NCI-H748 (cell line): Measurements from ENCODE around the gene ZNF182.
A peak's percentile ranks its signal among the peaks of the same experiment; 100 is the strongest.
"Not testable (repeated sequence)": the region's sequence is repeated elsewhere in the genome, so short reads cannot be mapped to it uniquely, and the experiment has no call there.

Experiments
- DNase-seq: peaks from one replicate; lab custom pipeline; 2025; ENCODE audit not compliant: unreplicated experiment; lab: John Stamatoyannopoulos, UW

Gene ZNF182

DNA sequence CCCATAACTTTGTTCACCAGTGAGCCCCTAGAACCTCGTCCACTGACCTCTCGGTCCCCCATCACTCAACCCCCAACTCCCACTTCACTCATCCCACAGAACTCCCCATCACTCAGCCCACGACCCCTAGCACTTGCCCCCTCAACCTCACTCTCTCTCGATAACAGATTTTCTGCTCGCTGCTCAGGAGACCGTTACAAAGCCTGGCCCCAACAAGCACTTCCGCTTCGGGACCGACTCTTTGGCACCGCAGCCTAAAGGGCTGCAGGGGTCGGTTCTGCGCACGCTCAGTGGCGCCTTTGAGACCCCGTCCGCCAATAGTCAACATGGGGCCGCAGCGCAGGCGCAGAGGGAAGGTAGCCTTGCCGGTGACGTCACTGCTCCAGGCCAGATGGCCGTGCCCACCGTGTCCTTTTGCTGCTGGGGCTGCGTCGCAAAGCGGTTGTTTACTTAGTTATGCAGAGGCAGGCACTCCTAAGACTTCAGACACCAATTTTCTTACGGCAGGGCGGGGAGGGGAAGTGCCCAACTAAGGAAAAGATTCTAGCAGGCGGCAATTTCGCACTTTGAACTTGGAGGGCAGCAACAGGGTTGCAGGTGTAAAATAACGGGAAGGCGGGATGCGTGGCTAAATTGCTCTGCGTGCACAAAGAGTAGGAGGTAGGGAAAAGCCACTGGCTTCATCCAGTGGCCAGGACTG lies at the start of gene ZNF182:
TSS of gene ZNF182 (minus strand) at position 232 of the 700 bp plus-strand sequence. CDS start 1,380 bp downstream, outside the sequence.
- DNase-seq: peak; percentile 94

DNA sequence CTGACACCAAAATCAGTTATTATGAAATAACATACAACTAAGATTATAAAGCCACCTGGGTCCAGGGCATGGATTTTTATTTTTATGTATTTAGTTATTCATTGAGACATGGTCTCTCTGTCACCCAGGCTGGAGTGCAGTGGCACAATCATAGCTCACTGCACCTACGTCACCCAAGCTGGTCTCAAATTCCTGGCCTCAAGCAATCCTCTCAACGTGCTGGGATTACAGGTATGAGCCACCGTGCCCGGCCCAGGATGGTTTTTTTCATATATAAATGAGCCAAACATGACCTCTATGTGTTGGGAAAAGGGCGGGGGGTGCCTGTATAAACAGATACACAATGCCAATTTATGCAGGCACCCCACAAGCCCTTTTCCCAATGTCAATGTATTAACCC lies 43.1 kb upstream of the ZNF182 start:
- no peak for DNase-seq

DNA sequence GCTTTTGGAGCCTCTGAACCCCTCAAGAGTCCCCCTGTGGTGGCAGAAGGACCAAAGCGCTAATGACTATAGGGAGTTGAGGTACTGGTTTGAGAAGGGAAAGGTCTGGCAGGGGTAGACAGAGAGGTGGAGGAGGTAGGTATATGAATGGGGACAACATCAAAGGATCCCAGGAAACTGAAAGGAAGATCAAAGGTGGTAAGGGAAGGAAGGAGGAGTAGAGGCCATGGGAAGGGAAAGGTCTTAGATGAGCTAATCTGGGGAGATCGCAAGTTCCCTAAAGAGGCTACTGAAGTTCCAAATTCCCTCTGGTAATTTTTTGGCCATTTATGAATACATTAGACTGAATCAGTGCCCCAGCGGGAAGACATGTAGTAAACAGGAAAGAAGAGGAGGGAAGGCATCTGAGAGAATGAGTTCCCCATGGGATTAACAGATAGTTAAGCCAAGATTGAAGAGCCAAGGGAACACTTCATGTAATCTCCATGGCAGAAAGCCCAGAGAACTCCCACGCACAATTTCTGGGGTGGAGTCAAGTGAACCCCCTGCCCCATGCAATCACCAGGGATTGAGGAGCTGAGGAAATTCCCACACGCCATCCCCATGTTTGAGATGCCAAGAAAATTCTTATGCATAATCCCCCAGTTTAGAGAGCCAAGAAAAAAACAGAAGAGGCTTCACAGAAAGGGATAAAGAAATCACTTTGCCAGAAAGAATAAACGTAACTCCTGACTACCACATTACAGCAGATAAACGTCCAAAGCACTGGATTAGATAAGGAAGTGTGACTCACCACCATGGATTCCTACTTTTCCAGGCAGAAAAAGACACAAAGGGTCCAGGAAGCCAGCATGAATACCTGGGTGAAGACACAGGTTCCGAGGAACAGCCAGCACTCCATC lies 41.9 kb upstream of the ZNF182 start:
- DNase-seq: no peak

DNA sequence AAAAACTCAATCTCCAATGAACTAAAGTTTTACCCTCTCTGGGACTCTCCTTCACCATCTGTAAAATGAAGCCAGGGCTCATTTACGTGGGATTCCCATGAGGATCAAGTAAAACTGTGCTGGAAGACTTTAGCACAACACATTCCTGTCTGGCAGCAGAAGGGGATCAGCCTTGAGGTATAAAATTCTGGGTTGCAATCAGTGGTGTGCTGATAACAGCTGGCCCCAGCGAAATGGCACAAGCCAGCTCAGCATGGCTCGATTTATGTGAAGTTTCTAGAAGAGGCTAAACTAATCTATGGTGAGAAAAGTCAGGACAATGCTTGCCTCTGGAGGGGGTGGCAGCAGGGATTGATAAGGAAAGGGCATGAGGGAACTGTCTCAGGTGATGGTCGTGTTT lies 39.3 kb upstream of the ZNF182 start:
- no peak for DNase-seq

DNA sequence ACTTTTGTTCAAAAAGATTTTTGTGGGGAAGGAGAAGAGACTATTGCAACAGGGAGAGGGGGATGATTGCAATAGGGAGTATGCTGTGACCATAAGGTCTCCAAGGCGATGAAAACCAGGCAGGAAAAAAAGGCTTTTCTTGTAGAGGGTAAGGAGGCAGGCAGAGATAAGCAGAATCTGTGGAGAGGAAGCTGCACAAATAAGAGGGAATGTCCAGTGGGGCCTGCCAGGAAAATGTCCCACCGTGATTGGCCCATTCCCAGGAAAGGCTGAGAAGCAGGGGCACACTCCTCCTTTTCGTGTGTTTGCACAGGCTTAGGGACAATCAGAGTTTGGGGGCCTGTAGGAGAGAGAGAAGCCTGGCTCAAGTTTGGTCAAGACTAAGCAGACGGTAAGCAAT lies 32.1 kb upstream of the ZNF182 start:
- DNase-seq: no peak

DNA sequence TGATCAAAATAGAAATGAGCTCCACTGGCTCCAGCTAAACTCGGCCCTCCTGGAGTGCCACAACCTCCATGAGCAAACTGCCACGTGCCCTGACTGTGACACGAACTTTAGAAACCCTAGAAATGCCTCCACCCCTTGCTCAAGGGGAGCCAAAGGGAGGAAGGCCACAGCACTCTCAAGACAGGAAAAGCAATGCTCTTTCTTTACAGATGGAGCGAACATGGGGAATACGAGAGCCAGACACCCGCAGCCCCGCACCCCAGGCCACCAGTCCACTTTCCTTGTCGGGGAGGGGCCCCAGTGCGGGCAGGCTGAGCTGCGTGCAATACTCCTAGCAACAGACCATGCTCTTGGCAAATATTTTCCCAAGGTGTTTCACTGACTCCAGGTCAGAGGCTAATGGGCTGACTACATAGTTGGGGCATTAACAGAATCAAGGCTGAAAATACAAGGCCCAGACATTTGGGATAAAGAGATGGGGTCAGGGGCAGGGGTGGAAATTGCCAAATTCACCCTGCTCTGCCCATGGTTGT lies 26.9 kb upstream of the ZNF182 start:
- not testable (repeated sequence) for DNase-seq

DNA sequence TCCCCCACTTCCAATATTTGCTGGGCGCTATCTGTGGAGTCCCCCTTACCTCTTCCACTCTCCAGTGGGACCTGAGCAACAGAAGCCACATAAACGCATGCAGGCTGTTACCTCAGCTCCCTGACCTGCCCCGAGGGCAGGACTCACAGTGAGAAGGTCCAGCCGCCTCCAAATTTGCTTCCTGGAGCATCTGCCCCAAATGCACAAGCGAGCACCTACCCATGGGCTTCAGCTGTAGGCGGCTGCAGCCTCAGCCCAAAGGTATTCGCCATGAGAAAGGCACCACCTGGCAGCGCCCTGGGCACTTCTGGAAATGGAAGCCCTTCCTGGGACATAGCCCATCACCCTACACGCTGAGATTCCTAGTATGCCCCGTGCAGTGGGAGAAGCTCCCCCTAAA lies 26.4 kb upstream of the ZNF182 start:
- no peak for DNase-seq

DNA sequence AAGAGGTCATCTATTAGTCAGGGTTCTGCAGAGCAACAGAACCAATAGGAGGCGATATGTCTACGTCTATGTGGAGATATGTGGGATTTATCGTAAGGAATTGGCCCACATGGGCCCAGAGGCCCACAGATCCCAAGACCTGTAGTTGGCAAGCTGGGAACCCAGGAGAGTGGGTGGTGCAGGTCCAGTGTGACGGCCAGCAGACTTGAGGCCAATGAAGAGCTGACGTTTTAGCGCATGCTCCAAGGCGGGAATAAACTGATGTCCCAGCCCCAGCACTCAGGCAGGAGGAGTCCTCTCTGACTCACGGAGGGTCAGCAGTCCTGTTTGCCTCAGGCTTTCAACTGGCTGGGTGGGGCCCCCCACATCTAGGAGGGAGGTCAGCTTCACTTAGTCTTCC lies 24.3 kb upstream of the ZNF182 start:
- no peak for DNase-seq

DNA sequence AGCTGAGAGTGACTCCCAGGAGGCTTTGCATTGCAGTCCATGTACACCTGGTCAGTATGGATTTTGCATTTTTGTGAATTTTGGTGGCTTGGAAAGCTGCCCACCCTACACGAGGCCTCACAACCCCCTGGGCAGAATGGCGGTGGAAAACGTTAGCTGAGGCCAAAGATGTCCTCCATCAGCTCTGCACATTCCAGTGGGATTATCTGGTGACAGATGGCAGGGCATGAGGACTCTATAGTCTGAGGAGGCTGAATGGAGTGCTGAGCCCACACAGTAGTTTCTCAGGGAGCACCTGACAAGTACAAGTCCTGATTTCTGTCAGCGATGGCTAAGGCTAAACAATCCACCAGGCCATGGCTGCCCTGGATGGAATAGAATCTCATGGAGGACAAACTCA lies 23.8 kb upstream of the ZNF182 start:
- DNase-seq: not testable (repeated sequence)

DNA sequence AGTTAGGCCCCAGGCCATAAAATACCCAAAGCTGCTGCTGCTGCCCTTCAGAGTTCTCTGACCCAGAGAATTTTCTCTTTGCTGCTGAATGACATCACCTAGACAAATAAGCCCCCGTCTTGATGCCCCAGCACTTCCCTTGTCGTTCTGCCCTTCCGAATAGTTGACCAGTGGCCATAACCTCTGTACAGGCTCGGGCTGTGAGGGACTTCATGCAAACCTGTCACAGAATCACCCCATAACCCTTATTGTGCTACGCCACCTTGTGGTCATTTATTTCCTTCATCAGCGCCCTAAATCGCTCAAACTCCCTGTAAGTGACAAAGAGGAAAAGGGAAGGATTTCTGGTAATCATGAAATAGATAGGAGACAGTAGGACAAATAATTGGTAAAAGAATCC lies 21.8 kb upstream of the ZNF182 start:
- peak; percentile 70 for DNase-seq

DNA sequence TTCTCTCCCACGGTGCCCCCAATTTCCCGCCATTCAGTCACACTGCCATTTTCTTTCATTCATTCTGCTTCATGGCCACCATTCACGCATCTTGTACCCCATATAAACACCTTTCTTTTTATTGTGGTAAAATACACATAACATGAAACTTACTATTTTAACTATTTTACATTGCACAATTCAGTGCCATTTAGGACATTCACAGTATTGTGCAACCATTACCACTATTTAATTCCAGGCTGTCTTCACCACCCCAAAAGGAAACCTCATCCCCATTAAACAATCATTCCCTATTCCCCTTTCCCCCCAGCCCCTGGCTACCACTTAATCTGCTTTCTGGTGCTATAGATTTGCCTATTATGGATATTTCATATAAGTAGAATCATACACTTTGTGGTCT lies 18.9 kb upstream of the ZNF182 start:
- DNase-seq: no peak

DNA sequence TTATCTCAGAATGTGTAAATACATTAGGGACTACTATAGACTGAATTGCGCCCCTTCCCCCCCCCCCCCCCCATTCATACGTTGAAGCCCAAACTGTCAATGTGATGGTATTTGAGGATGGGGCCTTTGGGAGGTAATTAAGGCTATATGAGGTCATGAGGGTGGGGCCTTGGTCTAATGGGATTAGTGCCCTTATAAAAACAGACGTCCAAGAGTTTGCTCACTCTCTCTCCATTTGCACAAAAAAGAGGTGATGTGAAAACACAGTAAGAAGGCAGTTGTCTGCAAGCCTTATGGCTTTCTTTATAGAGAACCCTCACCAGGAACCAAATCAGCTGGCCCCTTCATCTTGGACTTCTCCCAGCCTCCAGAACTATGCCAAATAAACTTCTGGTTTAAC lies 18.3 kb upstream of the ZNF182 start:
- no peak for DNase-seq

DNA sequence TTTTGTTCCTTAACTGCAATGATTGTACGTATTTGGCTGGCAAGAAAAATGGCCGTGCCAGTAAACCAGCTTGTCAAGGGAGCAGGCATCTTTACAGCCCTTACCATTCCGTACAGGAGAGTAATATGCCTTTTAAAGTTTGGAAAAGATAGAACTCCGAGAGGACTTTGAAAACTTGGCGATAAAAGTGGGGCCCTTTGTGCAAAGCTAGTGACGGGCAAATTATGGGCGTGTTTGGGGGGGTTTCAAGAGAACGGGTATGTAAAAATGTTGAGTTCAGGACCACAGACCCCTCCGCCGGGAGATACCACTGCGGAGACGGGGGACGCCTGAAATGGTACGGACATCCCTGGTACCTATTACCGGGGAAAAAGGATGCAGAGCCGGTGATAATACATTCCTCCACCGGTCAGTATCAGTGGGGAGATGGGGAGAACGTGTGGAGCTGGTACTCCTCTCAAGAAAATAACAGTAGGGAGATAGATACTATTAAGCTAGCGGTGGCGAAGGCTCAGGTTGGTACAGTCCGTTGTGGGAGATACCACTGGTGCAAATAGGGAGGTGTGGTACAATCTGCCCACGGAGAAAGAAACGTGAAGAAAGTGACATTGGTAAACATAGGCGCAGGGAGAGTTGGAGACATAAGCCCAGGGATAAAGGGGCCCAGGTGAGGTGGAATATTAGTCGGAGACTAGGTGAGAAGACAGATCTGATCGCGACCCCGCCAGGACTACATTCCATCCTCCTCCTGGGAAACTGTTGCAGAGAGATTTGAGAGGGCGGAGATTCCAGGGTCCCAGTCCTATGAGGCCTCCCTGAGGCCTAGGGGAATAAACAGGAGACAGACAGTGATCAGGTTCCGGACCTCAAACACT lies 17.5 kb upstream of the ZNF182 start:
- DNase-seq: peak; percentile 81

DNA sequence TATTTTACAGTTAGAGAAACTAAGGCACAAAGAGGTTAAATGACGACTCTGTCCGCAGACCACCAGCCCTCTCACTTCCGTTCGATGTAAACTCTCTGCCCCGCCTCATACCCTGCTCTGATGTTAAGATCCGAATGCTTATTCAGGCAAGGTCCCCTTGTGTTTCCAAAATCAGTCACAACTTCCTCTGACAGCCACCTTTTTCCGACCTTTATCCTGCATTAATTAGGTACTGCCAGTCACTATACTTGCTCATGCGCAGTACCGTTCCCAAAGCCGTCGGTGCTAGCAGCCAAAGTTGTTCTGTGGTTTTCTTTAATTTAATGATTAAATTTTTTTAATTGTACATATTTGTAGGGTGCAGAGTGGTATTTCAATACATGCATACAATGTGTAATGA lies 16.7 kb upstream of the ZNF182 start:
- not testable (repeated sequence) for DNase-seq

DNA sequence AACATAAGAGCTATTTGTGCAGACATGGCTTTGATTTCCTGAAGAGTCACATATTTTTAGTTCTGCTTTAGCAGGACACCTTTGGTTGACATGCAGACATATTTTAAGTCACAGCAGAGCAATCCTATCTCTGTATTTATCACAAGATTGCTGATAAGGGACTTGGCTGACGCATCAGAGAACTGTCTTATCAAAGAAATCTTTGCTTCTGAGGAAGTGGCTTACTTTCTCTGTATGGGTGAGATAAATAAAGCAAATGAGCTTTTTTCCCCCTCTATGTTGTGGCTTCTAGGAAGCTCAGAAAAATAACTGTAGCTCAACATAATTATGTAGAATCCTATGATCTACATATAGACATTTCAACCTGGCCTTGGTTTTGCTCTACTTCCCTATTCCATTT lies 16.1 kb upstream of the ZNF182 start:
- not testable (repeated sequence) for DNase-seq

DNA sequence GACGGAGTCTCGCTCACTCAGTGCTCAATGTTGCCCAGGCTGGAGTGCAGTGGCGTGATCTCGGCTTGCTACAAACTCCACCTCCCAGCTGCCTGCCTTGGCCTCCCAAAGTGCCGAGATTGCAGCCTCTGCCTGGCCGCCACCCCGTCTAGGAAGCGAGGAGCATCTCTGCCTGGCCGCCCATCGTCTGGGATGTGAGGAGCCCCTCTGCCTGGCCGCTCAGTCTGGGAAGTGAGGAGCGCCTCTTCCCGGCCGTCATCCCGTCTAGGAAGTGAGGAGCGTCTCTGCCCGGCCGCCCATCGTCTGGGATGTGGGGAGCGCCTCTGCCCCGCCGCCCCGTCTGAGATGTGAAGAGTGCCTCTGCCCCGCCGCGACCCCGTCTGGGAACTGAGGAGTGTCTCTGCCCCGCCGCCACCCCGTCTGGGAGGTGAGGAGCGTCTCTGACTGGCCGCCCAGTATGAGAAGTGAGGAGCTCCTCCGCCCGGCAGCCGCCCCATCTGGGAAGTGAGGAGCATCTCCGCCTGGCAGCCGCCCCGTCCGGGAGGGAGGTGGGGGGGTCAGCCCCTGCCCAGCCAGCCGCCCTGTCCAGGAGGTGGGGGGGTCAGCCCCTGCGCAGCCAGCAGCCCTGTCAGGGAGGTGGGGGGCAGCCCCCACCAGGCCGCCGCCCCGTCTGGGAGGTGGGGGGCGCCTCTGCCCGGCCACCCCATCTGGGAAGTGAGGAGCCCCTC lies 13.0 kb upstream of the ZNF182 start:
- DNase-seq: not testable (repeated sequence)

DNA sequence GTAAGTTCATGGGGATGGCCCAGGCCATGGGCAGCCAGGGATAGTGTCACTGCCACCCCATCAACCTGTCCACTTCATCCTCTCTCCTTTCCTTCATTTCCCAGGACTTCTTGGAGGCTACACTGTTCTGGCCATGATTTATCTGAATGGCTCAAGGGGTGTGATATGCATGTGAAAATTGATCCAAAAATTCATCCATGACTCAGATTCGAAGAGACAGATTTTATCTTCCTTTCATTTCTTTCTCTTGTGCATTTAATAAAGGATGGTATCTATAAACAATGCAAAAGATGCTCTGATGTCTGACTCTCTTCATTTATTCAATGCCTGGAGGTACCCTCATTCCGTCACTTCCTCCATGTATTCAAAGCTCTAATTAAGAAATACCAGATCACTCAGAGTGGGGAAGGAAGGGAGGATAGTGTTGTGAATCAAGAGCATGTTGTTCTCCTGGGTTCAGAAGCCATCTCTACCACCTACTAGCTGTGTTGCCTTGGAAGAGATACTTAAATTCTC lies 5.7 kb upstream of the ZNF182 start:
- DNase-seq: not testable (repeated sequence)

DNA sequence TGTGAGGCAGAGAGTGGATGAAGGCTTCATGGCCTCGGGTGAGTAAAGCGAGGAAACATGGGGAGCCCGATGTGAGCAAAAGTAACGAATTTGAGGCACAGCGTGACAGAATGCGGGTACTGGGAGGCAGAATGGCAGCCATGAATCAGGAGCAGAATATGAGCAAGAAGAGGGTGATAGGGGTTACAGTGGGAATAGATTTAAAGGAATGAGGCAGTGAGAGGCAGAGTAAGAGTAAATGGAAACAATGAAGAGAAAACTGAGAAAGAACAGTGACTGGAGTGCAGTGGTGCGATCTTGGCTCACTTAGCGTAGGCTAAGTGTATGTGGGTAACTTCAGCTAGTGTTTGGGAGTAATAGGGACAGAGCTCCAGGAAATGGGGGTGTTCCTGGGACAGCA lies 2.9 kb upstream of the ZNF182 start, which contains the start of gene SPACA5:
TSS of gene SPACA5 (plus strand) at position 301 of the 400 bp plus-strand sequence. CDS start 815 bp downstream, outside the sequence.
- not testable (repeated sequence) for DNase-seq

DNA sequence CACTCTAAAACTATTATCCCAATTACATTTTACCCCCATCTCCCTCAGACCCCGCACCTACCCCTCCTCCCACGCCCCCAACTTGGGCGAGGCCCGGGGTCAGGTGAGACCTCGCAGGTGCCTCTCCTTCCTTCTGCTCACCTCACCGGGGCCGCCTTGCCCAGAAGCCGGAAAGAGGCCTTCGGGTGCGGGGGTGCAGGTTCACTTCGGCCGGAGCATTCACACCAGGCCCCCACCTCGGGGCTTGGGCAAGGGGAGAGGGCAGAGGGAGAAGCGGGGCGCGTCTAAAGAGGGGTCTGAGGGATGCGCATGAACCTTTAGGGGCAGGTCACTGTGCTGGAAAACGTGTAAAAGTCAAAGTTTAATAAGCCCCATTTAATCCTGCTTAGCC lies 427 bp downstream of the ZNF182 start:
- DNase-seq: peak; percentile 28

DNA sequence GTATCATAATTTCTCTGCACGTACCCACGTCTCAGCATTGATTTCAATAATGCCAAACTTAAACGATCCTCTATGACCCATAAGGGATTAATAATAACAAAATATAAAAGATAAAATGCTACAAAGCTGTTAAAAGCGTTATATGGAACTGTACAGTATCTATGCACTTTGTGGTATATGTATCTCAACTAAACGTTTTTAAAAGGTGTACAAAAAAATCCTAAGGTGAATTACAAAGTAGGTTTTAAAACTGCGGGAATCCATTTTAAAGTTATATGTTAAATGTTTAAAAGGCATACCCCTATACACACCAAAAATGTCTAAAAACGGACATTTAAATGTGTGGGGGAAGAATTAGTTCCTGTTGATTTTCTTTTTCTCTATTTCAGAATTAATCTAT lies 860 bp downstream of the ZNF182 start:
- no peak for DNase-seq
